Raji (cell line): ENCODE results near the gene CYBC1.

Experiments used
- POLR2A ChIP-seq: IDR thresholded peaks from 2 replicates; pipeline ENCODE4 v1.6.1; 2011; ENCODE audit warnings: low read depth, low read length, control low read depth; ENCODE audit not compliant: insufficient read depth

The CYBC1 gene

DNA sequence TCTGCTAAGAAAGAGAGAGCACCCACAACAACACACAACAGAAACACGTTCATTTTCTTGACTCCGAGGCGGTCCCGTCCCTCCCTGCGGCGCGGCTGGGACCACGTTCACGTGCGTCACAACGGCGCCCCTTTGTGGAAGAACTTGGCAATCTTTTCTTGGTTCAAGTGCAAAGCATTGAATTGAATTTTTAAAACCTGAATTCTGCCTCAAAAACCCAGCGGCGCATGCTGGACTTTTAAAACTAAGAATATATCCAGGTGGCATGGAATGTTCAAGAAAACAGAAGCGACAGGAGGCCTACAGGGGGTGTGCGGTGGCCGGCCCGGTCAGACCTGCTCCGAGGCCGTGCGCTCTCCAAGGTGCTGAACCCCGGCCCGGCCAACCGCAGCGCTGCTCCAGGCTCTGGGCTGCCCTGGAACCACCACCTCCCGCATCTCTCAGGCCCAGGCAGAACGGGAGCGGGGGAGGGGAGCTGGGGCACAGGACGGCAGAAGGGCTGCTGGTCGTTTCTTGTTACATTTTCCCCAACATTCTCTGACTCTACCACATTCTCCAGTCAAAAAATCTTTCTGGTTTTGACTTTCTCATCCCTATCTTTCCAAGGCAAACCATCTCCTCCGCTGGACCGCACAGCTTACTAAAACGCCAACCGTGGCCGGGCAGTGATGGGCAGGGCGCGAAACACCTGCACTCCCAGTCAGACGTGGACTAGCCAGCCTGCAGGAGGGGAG, 35.8 kb downstream of the CYBC1 start:
- no peak for TF ChIP-seq POLR2A

DNA sequence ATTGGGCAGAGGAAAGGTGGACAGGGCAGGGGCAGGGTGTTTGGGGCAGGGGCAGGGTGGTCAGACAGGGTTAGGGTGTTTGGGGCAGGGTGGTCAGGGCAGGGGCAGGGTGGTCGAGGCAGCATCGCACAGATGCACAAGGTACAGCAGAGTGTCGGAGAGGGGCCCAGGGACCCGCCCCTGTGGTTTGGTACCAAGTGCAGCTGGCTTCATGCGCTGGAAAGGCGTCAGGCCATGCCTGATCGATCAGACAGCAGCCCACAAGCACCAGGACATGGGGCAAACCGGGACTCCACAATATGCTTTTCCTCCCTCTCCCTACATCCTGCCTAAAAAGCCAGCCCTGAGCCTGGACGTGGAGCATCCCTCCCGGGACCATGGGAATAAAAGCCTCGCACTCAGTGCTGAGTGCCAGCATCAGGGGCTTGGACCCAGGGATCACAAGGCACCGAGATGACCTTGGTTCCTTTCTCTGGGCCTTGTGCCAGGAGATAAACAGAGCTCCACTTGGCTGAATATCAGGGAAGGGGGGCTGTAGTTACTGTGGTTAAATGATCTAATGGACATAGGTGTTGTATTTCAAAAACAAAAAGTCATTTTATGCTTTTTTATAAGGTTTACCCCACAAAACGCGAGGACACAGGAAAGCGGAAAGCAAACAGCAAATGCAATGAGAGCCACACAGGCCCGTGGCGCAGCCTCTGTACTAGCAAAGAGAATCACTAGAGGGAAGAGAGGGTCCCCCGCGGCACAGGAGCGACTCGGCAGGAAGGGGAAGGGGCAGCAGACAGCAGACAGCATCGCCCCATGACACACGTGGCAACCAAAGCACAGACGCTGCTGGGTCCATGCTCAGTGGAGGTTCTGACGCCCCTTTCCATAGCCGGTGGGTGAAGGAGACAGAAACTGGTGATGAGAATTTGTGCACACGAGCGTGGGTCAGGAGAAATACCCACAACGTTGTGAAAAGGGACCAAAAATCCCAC, 37.7 kb downstream of the CYBC1 start:
- TF ChIP-seq POLR2A = no peak

DNA sequence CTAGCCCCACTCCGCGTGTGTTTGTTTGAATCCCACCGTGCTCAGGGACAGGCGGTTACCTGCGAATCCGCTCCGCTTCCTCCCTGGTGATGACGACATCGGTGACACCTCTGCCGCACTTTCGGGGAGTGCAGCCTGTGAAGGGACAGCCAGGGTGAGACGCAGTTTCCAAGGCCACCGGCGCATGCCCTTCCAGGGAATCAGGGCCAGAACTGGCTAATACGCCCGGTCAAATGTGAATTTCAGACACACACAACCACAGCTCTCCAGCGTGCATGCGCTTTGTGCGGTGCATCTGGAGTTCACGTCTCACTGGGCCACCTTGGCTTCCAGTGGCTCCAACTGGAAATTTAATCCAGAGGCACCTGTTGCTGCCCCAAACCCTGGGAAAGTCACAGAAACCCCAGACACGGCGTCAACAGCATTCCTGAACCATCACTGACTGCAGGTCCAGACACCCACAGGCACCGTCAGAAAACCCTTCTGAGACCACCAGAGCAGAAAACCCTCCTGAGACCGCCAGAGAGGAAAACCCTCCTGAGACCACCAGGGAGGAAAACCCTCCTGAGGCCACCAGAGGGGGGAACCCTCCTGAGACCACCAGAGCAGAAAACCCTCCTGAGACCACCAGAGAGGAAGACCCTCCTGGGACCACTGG, 39.0 kb downstream of the CYBC1 start:
- TF ChIP-seq POLR2A = no peak

DNA sequence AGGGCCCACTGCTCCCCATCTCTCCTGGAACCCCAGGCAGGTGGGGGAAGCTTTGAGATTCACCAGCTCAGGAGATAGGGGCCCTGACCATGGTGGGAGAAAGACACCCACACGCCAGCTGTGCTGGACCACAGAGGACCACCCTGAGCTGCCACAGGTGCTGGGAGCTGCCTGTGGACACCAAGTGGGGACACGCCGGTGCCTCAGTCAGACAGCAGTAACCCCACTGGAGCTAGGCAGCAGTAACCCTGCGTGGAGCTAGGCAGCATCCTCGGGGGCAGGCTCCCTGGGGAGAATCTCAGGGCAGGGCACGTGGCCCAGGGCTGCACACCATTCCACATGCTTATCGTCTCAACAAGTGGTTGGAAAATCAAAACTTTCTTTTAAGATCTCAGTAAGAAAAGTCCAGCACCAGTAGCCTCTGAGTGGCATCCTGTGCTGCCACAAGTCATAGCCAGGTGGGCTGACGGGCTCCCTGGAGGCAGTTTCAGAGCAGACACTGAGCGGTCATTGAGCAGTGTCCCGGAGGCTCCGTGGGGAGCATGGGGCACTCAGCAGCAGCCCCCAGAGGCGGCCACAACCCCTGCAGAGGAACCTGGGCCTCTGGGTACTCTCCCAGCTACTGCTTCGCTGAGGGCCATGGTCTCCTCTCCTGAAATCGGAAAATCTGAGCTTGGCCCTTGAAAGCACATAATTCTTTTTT, 40.4 kb downstream of the CYBC1 start:
- TF ChIP-seq POLR2A = no peak

DNA sequence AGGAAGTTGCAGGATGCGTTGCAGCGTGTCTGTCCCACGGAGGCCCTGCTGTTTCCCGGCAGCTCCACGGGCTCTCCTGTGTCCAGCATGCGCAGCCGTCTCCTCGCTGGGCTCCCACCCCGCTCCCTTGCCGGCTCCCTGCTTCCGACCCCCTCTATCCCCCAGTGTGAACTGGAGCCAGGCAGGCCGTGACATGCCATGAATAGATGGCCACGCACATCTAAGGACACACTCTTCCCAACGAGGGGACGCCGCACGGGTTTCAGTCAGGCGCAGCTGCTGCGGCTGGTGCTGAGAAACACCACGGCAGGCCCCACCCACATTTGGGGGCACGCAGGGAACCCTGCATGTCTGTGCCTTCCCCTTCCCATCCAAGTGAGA, 41.6 kb downstream of the CYBC1 start:
- TF ChIP-seq POLR2A = no peak

DNA sequence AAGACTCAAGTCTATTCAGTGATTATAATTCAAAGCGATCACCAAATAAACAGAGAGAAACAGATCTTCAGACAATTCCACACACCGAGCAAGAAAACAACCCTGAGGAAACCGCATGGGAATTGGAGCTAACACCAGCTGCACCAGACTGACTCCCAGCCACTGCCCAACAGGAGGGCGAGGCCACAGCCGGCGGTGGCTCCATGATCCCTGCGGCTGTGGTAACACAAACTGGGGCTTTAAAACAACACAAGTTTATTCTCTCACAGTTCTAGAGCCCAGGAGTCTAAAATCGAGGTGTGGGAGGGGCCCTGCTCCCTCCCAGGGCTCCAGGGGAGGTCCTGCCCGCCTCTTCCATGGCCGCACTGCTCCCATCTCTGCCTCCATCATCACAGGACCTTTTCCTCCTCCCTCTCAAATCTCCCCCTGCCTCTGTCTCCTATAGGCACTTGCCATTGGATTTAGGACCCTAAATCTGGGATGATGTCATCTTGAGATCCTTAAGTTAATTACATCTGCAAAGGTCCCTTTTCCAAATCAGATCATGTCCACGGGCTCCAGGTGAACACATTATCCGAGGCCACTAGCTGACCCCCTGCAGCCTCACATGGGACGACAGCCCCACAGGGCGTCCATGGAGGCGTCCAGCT, 42.1 kb downstream of the CYBC1 start:
- no peak for TF ChIP-seq POLR2A

DNA sequence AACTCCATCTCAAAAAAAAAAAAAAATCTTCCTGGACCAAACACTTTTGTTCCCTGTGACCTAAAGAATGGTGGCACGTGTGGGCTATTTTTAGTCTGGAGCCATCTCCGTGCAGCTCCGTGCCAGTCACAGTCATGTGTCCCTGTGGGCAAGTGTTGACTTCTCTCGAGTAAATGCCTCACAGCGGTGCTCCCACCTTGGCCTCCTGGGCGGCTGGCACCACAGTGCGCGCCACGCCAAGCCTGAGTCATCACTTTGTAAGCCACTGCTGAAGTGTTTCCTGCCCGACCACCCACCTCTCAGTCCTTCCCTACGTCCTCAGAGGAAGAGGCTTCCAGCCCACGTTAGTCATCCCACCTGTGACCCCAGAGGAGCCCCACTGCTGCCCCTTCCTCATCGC, 43.3 kb downstream of the CYBC1 start:
- TF ChIP-seq POLR2A = no peak

DNA sequence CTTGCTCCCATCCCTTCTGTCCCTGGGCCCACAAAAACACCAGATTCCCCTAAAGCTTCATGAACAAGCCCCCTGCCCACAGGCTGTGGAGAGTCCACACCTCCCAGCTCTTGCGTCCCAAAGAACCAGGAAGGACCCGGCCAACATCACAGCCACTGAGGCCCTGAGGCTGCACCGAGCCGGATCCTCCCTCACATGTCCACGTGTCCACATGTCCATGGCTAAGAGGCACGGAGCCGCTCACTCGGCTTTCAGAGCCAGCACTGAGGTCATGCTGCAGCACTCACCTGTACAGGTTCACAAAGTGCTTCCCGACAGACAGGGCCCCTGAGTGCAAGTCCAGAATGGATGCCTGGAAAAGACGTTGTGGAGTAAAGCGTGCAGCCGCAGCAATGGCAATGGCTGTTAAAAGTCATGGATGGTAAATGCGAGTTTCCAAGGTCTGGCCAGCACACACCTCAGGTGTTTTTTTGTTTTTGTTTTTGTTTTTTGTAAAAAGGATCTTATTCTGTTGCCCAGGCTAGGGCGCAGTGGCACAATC, 44.4 kb downstream of the CYBC1 start:
- no peak for TF ChIP-seq POLR2A

DNA sequence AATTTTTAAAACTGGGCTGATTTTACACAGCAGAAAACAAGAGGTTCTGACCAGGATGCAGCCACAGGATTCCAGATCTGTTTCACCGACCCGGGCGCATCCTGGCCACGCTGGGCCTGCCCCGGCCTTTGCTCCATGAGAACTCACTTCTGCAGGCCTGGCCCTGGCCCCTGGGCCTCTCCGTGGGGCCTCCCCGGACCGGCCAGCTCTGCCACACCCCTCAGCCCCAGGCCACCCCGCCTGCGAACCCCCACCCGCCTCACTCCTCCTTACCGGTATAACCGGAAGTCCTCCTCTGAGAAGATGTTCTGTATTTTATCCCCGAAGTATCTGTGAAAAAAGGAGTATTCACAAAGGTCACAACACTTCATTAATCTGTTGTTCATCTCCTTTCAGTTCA, 45.5 kb downstream of the CYBC1 start:
- TF ChIP-seq POLR2A = no peak

DNA sequence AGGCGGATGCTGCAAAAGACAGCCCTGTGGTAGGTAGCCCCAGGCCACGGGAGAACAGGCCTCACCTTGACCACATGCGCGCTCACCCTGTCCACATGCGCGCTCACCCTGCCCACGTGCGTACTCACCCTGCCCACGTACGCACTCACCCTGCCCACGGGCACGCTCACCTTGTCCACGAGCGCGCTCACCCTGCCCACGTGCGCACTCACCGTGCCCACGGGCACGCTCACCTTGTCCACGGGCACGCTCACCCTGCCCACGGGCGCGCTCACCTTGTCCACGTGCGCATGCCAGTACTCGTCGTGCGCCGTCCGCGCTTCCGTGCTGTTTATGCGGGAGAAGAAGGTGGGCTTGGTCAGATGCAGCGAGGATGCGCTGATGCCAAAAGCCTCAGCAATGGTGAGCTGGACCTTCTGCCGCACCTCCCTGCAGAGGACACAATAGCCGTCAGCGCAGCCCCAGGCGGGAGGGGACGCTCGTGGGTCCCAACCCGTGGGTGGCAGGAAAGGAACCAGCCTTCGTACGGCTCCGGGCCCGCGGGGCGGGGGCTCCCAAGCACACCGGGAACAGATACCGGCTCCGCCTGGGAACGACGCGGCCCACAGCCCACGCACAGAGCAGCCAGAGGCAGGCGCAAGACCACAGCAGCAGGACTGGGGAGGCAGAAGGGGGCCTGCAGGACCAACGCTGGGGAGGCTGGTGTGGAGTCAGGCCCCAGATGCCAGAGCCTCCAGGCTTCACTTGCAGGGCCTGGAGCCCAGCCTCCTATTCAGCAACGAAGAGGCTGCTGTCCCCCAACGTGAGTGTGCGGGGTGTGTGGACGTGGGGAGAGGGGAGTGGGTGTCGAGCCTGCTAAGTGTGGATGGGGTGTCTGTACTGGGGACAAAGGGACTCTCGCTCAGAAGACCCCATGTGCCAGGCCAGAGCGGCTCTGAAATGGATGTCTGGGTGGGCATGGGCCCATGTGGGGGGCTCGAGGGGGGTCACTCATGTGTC, 46.6 kb downstream of the CYBC1 start:
- TF ChIP-seq POLR2A = no peak

DNA sequence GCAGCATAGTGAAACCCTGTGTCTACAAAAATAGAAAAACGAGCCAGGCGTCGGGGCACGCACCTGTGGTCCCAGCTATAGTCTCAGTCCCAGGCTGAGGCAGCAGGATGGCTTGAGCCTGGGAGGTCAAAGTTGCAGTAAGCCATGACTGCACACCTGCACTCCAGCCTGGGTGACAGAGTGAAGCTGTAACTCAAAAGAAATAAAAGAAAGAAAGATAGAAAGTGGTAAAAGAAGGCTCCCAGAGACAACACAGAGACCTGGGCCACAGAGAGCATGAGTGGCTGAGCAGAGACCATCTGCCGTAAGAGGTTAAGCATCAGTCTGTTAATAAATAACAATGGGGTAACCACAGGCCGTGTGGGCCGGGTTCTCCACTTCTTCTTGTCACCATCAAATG, 47.7 kb downstream of the CYBC1 start:
- TF ChIP-seq POLR2A = no peak

DNA sequence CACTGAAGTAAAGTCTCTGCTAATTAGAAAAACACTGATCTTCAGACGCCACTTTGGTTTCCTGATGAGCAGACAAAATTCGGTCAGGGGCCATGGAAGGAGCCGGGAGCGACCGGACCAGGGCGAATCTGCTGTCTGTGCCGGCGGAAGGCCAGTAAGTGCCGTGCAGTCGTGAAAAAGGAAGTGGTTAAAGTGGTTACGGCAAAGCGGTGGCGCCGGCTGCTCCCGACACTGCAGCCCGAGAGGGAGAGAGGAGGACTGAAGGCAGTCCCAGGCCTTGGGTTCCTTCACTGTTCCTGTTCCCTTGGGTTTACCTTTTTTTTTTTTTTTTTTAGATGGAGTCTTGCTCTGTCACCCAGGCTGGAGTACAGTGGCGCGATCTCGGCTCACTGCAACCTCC, 49.7 kb downstream of the CYBC1 start:
- no peak for TF ChIP-seq POLR2A

DNA sequence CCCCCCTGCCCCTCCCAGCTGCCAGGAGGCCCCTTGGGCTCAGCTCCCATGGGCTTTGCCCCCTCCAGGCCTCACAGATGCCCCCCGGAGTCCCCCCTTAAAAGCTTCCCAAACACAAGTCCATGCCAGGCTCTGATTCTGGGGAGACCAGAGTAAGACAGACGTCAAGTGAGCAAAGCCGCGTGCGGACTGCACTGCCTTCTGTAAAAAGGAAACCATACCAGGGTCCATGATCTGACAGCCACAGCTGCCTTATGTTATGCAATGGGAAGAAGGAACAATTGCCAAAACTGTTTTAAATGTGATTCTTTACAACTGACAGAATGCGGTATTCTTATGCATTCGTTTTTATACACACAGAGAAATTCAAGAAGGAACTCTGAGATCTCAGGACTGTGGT, 50.3 kb downstream of the CYBC1 start:
- TF ChIP-seq POLR2A = no peak
